Peyer's patch (tissue), 4 donors: Measurements from ENCODE around the gene PHYHIPL.

ENCODE experiments used
- CTCF ChIP-seq, 6 experiments: fragments of 450-650 bp in 4 of 6; fragments of 200-600 bp in 2 of 6; sonication (generic) in 1 of 6; IDR thresholded peaks; one replicate each; pipeline ENCODE4 v1.5.1; 2017 to 2019; ENCODE audit warnings: antibody characterized with exemption in 6 of 6, mild to moderate bottlenecking in 3 of 6, moderate library complexity in 1 of 6
- POLR2A ChIP-seq, 2 donors: fragments of 450-650 bp; IDR thresholded peaks; one replicate each; pipeline ENCODE4 v1.5.1; 2017; ENCODE audit warnings: antibody characterized with exemption in 2 of 2, mild to moderate bottlenecking in 2 of 2, moderate library complexity in 2 of 2

- TF ChIP-seq CTCF (IDR thresholded peaks at IDR 0.05) (no peak), POLR2A (IDR thresholded peaks at IDR 0.05) (no peak)
Observed at GRCh38 chr10:59289853-59290252, 113.4 kb downstream of the PHYHIPL start.
